ENCODE data around the gene MC1R. TPM values are rescaled to one million over a fixed set of nuclear protein-coding genes. Genes with fewer than 3 reads are reported as not detected.
"Not testable (repeated sequence)": the region's sequence is repeated elsewhere in the genome, so short reads cannot be mapped to it uniquely, and the experiment has no call there.

Gene MC1R
- total RNA-seq, 1 experiment from 2014 or later, result 14.3 TPM

- DNase-seq (ENCODE audit: low read depth, low spot score), result peak; percentile 81
- in situ Hi-C loops (cut with HindIII; ENCODE audit: low pct_unique_long_range_greater_than_20kb, low sequenced_read_pairs), result no loop called here
These were observed 8.6 kb upstream of the MC1R start for GRCh38 chr16:89909777-89910716.

- no peak for DNase-seq (ENCODE audit: low read depth, low spot score)
- in situ Hi-C loops (cut with HindIII; ENCODE audit: low pct_unique_long_range_greater_than_20kb, low sequenced_read_pairs), result no loop called here
These were observed 7.8 kb upstream of the MC1R start for GRCh38 chr16:89910717-89911354.

- DNase-seq (ENCODE audit: low read depth, low spot score), result no peak
- in situ Hi-C loops (cut with HindIII; ENCODE audit: low pct_unique_long_range_greater_than_20kb, low sequenced_read_pairs), result no loop called here
These were observed 7.3 kb upstream of the MC1R start for GRCh38 chr16:89911375-89911774.

DNA sequence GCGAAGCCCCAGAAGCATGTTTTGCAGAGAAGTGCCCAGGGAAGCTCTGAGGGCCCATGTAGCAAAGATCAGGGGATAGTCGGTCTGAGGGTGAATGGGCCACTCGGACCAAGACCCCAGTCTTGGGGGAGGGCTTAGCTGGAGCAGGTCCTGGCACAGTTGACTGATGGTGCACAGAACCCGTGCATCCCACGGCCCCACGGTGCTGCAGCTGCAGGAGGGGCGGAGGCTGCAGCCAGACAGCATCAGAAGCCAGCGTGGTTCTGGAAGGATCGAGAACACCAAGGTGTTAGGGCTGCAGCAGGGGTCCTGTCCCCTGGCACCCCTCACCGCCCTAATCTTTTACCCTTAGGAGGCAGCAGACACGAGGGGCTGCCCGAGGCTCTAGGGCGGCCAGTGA is 6.5 kb upstream of the MC1R start:
- in situ Hi-C loops (cut with HindIII; ENCODE audit: low pct_unique_long_range_greater_than_20kb, low sequenced_read_pairs), result no loop called here

DNA sequence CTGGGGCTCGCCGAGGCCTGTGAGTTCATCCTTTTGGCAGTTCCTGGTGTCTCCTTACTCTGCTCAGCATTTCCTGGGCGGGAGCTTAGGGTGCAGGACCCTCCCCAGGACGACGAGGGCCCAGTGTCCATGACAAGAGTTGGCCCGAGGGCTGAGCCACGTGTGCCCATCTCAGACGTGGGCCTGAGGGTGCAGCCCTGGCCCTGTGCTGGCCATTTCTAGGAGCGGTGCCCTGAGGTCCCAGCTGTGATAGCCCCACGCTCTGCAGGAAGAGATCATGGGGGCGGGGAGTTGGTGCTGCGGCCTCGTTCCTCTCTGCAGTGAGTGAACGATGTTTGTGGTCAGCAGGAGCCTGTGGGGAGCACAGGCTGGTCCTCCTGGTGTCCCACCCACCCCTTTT is 6.0 kb upstream of the MC1R start:
- in situ Hi-C loops (cut with HindIII; ENCODE audit: low pct_unique_long_range_greater_than_20kb, low sequenced_read_pairs), result no loop called here
- no peak for DNase-seq (ENCODE audit: low read depth, low spot score)

More for the DNA sequence above, 6.5 kb upstream of the MC1R start:
- no peak for DNase-seq (ENCODE audit: low read depth, low spot score)

GRCh38 chr16:89913408-89914387 is 5.0 kb upstream of the MC1R start:
- in situ Hi-C loops (cut with HindIII; ENCODE audit: low pct_unique_long_range_greater_than_20kb, low sequenced_read_pairs), result no loop called here
- no peak for DNase-seq (ENCODE audit: low read depth, low spot score)

DNA sequence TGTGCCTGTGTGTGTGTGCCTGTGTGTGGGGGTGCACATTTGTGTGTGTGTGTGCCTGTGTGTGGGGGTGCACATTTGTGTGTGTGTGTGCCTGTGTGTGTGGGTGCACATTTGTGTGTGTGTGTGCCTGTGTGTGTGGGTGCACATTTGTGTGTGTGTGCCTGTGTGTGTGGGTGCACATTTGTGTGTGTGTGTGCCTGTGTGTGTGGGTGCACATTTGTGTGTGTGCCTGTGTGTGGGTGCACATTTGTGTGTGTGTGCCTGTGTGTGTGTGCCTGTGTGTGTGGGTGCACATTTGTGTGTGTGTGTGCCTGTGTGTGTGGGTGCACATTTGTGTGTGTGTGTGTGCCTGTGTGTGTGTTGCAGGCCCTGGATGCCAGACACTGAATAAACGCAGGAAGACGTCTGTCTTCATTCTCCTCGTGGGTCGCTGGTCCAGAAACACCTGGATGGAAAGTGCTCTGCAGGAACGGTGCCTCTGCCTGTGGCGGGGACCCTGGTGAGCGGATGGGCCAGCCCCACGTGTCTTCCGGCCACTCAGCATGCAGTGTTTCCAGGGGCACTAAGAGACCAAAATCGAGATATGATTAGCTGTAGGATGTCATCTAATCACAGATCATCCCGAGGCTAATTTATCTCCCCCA is 3.9 kb upstream of the MC1R start:
- in situ Hi-C loops (cut with HindIII; ENCODE audit: low pct_unique_long_range_greater_than_20kb, low sequenced_read_pairs); DNase-seq (ENCODE audit: low read depth, low spot score): not testable (repeated sequence)

GRCh38 chr16:89915303-89916232 is 3.1 kb upstream of the MC1R start:
- peak; percentile 41 for DNase-seq (ENCODE audit: low read depth, low spot score)
- in situ Hi-C loops (cut with HindIII; ENCODE audit: low pct_unique_long_range_greater_than_20kb, low sequenced_read_pairs), result no loop called here

DNA sequence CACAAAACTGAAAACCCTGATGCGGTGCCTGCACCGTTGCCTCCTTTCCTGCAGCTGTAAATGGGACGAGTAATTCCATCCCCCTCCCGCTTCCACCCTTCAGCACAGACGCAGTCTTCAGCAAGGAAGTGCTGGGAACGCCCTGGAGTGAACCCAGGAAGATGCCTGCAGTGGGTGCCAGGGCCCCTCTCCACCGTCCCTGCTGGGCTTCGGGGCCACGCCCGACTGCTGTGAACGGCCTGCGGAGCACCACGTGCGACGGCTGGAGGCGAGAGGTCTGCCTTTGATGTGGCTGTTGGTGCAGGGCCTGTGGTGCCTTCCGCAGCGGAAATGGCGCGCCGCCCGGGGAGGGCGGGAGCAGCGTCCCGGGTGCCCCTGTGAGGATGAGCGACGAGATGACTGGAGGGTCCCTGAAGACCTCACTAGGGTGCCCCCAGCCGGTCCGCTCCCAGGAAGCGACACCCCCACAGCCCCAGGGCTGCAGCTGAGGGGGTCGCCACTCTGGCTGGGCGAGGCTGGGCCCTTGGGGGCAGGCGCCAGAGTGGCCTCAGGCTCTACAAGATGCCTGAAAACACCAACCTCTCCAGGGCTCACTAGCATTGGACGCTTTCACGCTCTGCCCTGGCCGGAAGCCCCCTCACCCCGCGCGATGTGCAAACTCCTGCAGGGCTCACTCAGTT is 749 bp upstream of the MC1R start:
- peak; percentile 92 for DNase-seq (ENCODE audit: low read depth, low spot score)

DNA sequence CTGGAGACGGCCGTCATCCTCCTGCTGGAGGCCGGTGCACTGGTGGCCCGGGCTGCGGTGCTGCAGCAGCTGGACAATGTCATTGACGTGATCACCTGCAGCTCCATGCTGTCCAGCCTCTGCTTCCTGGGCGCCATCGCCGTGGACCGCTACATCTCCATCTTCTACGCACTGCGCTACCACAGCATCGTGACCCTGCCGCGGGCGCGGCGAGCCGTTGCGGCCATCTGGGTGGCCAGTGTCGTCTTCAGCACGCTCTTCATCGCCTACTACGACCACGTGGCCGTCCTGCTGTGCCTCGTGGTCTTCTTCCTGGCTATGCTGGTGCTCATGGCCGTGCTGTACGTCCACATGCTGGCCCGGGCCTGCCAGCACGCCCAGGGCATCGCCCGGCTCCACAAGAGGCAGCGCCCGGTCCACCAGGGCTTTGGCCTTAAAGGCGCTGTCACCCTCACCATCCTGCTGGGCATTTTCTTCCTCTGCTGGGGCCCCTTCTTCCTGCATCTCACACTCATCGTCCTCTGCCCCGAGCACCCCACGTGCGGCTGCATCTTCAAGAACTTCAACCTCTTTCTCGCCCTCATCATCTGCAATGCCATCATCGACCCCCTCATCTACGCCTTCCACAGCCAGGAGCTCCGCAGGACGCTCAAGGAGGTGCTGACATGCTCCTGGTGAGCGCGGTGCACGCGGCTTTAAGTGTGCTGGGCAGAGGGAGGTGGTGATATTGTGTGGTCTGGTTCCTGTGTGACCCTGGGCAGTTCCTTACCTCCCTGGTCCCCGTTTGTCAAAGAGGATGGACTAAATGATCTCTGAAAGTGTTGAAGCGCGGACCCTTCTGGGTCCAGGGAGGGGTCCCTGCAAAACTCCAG is 1.1 kb downstream of the MC1R start:
- DNase-seq (ENCODE audit: low read depth, low spot score), result no peak
- in situ Hi-C loops (cut with HindIII; ENCODE audit: low pct_unique_long_range_greater_than_20kb, low sequenced_read_pairs), result no loop called here

More for the DNA sequence above, 749 bp upstream of the MC1R start:
- in situ Hi-C loops (cut with HindIII; ENCODE audit: low pct_unique_long_range_greater_than_20kb, low sequenced_read_pairs), result no loop called here

GRCh38 chr16:89920723-89921122 is 2.1 kb downstream of the MC1R start:
- no peak for DNase-seq (ENCODE audit: low read depth, low spot score)

GRCh38 chr16:89921131-89921701 is 2.6 kb downstream of the MC1R start:
- in situ Hi-C loops (cut with HindIII; ENCODE audit: low pct_unique_long_range_greater_than_20kb, low sequenced_read_pairs), result no loop called here
- no peak for DNase-seq (ENCODE audit: low read depth, low spot score)

More at GRCh38 chr16:89920723-89921122, 2.1 kb downstream of the MC1R start:
- in situ Hi-C loops (cut with HindIII; ENCODE audit: low pct_unique_long_range_greater_than_20kb, low sequenced_read_pairs), result no loop called here

GRCh38 chr16:89921702-89922476 is 3.2 kb downstream of the MC1R start:
- in situ Hi-C loops (cut with HindIII; ENCODE audit: low pct_unique_long_range_greater_than_20kb, low sequenced_read_pairs), result no loop called here

GRCh38 chr16:89922477-89922883 is 3.8 kb downstream of the MC1R start:
- peak; percentile 81 for DNase-seq (ENCODE audit: low read depth, low spot score)
- in situ Hi-C loops (cut with HindIII; ENCODE audit: low pct_unique_long_range_greater_than_20kb, low sequenced_read_pairs), result no loop called here

More at GRCh38 chr16:89921702-89922476, 3.2 kb downstream of the MC1R start:
- peak; percentile 93 for DNase-seq (ENCODE audit: low read depth, low spot score)

Data from SK-MEL-5 (cell line).